Pancreas (tissue), 10 donors: ENCODE results near the gene DNAJC30. TPM values are rescaled to one million over a fixed set of nuclear protein-coding genes. Genes with fewer than 3 reads are reported as not detected.
"Not testable (repeated sequence)": the region's sequence is repeated elsewhere in the genome, so short reads cannot be mapped to it uniquely, and the experiment has no call there.

ENCODE experiments used
- ATAC-seq, 4 donors: fragments of 200-7000 bp; cut with Tn5 transposase; one replicate each; pipeline versions ENCODE4 v1.8.0 to v1.9.1; 2020; ENCODE audit warnings: mild to moderate bottlenecking in 4 of 4, moderate library complexity in 4 of 4
- DNase-seq, 6 donors: peaks; one replicate each; pipeline ENCODE4 v3.0.0-alpha.2; 2020
- FAIRE-seq: peaks from 2 replicates; lab custom pipeline; 2012; peaks lifted over from hg19 to GRCh38; lab: Jason Lieb, UNC
- H3K27ac ChIP-seq, 4 donors: fragments of 200-600 bp; sonication (generic); 1 replicate in 3 of 4; 2 replicates in 1 of 4; pipeline versions ENCODE4 v1.5.0 to v1.8.0; 2020
- H3K27me3 ChIP-seq, 4 donors: fragments of 200-600 bp; one replicate each; pipeline ENCODE4 v1.8.0; 2021
- H3K36me3 ChIP-seq, 3 donors: fragments of 200-600 bp; sonication (generic) in 1 of 3; one replicate each; pipeline versions ENCODE4 v1.5.0 to v1.8.0; 2020 to 2021
- H3K4me1 ChIP-seq, 3 donors: fragments of 200-600 bp; one replicate each; pipeline ENCODE4 v1.8.0; 2021
- H3K4me3 ChIP-seq, 4 donors: fragments of 200-600 bp; sonication (generic) in 2 of 4; one replicate each; pipeline versions ENCODE4 v1.5.0 to v1.8.0; 2020 to 2021
- H3K9me3 ChIP-seq, 4 donors: fragments of 200-600 bp; one replicate each; pipeline ENCODE4 v1.8.0; 2021
- CTCF ChIP-seq, 4 donors: fragments of 200-600 bp; sonication (generic) in 3 of 4; IDR thresholded peaks; one replicate each; pipeline versions ENCODE4 v1.5.0 to v1.8.0; 2021; ENCODE audit warnings: antibody characterized with exemption in 4 of 4
- WGBS, 2 donors: extraction: QIAGEN DNeasy Blood & Tissue Kit; methylation state at CpG; one replicate each; pipeline ENCODE4 v1.1.7; 2013; 5-methylcytosine and 5-hydroxymethylcytosine counted together
- intact Hi-C, 3 donors: fragments of 100-400 bp; cut with DNase I; formaldehyde crosslinking; loops; one replicate each; pipeline versions ENCODE4 v1.11.1 to v1.14.2; 2022
- polyA plus RNA-seq, 2 donors: library from polyadenylated mRNA; stranded (reverse); fragments of 200-250 nt; gene quantifications; one replicate each; pipeline ENCODE4 v1.2.3, GENCODE V29; 2013
- total RNA-seq, 6 donors: library from RNA; stranded (reverse); fragmentation: NEBNext Ultra II Directional in 4 of 6; extraction: Animal tissue kit (Norgen Biotek cat#: 25700) in 4 of 6; gene quantifications; one replicate each; pipeline versions ENCODE4 v1.2.1 to v1.2.4, GENCODE V29; 2021 to 2023
- donor health status: healthy with polysubstance abuse.
- donor health status: DM: no; HTN: no; CAD: no; lungs with moderate emphysema.
- donor health status: DM: no; HTN: no; CAD: no.
- donor health status: control.
- donor health status: control.
- donor health status: Bipolar disorder and iron deficiency.
- donor health status: DM: yes; HTN: yes; CAD: no.
- donor health status: DM: no; HTN: no; CAD: no.
- donor health status: DM: no; HTN: no; CAD: no.
- donor health status: DM: yes; HTN: yes; CAD: no.

DNAJC30 gene
- total and polyA plus RNA-seq, 8 donors: 4.1 to 8.2 (median 5.6) TPM

GRCh38 chr7:73721377-73721817 lies 38.1 kb upstream of the DNAJC30 start:
- Histone ChIP-seq H3K4me1 (peaks cover 0 to 11% (median 4%) of the 10 kb centered on the region in 3 donors), H3K36me3 (no peaks in the 10 kb centered on the region), H3K27ac (peak overlapping the region in 2 of 4 donors; percentile 22 to 28), H3K27me3 (no peaks in the 10 kb centered on the region), H3K4me3 (no peak overlapping the region), H3K9me3 (no peaks in the 10 kb centered on the region)
- intact Hi-C loops: loop anchor here in 2 of 3 donors (5.0 to 10.0 kb wide), 2 partner anchors 117 to 119 kb away; no protein-coding TSS in a partner anchor
- peak; percentile 82 to 94 (median 86) for DNase-seq
- FAIRE-seq: no peak
- 5 to 17% methylated on average over 3 of the region's 3 CpGs for WGBS, 2 donors
- TF ChIP-seq CTCF (IDR thresholded peaks at IDR 0.05): no peak
- peak; percentile 73 to 81 (median 76) for ATAC-seq

GRCh38 chr7:73720443-73720842 lies 37.2 kb upstream of the DNAJC30 start:
- 86 to 95% methylated on average over 9 of the region's 9 CpGs for WGBS, 2 donors
- not testable (repeated sequence) for H3K4me3 ChIP-seq, H3K27me3 ChIP-seq, H3K27ac ChIP-seq, ATAC-seq, H3K9me3 ChIP-seq, H3K36me3 ChIP-seq, FAIRE-seq, DNase-seq
- H3K4me1 ChIP-seq: peaks cover 0 to 11% (median 4%) of the 10 kb centered on the region in 3 donors
- intact Hi-C loops: loop anchor here in 2 of 3 donors (5.0 to 10.0 kb wide), 2 partner anchors 116 to 118 kb away; no protein-coding TSS in a partner anchor

- no peak overlapping the region for H3K27ac ChIP-seq
- DNase-seq: no peak
- 7 to 13% methylated on average over 10 to 16 of the region's 16 CpGs for WGBS, 2 donors
Observed at GRCh38 chr7:73719806-73720169, 36.5 kb upstream of the DNAJC30 start.

GRCh38 chr7:73718905-73719805 lies 35.9 kb upstream of the DNAJC30 start, which contains the start of gene STX1A:
TSS of gene STX1A (minus strand) at chr7:73719669. CDS start at chr7:73719631, 38 bp downstream.
- no peaks in the 10 kb centered on the region for H3K27me3 ChIP-seq
- intact Hi-C loops: no loop called here
- TF ChIP-seq CTCF (IDR thresholded peaks at IDR 0.05): no peak
- no peaks in the 10 kb centered on the region for H3K9me3 ChIP-seq
- FAIRE-seq (no peak), DNase-seq (peak in 5 of 6 donors; percentile 66 to 91 (median 84)), ATAC-seq (peak; percentile 75 to 86 (median 81))
- no peaks in the 10 kb centered on the region for H3K36me3 ChIP-seq
- H3K27ac ChIP-seq: no peak within 1 kb of the TSS
- 1 to 2% methylated on average over 48 to 96 of the region's 96 CpGs for WGBS, 2 donors
- H3K4me1 ChIP-seq: peaks cover 0 to 11% (median 4%) of the 10 kb centered on the region in 3 donors
- H3K4me3 ChIP-seq: peak within 1 kb of the TSS; percentile 71 to 94 (median 80)

More at GRCh38 chr7:73719806-73720169, 36.5 kb upstream of the DNAJC30 start:
- H3K9me3 ChIP-seq: no peaks in the 10 kb centered on the region
- FAIRE-seq (no peak), ATAC-seq (peak; percentile 1 to 22 (median 5))
- no peaks in the 10 kb centered on the region for H3K27me3 ChIP-seq
- peak overlapping the region in 2 of 4 donors; percentile 79 to 94 for H3K4me3 ChIP-seq
- H3K4me1 ChIP-seq: peaks cover 0 to 11% (median 4%) of the 10 kb centered on the region in 3 donors
- no peaks in the 10 kb centered on the region for H3K36me3 ChIP-seq
- TF ChIP-seq CTCF (IDR thresholded peaks at IDR 0.05): no peak
- intact Hi-C loops: loop anchor here in 2 of 3 donors (5.0 to 10.0 kb wide), 2 partner anchors 115 to 117 kb away; no protein-coding TSS in a partner anchor

GRCh38 chr7:73718438-73718881 lies 35.2 kb upstream of the DNAJC30 start:
- no peaks in the 10 kb centered on the region for H3K9me3 ChIP-seq
- WGBS, 2 donors: 56 to 60% methylated on average over 9 of the region's 9 CpGs
- H3K4me3 ChIP-seq: peak overlapping the region in 3 of 4 donors; percentile 79 to 94 (median 81)
- H3K4me1 ChIP-seq: peaks cover 0 to 11% (median 4%) of the 10 kb centered on the region in 3 donors
- TF ChIP-seq CTCF (IDR thresholded peaks at IDR 0.05): no peak
- H3K36me3 ChIP-seq: no peaks in the 10 kb centered on the region
- intact Hi-C loops: no loop called here
- ATAC-seq (no peak), DNase-seq (no peak), FAIRE-seq (no peak)
- no peak overlapping the region for H3K27ac ChIP-seq
- H3K27me3 ChIP-seq: no peaks in the 10 kb centered on the region
